Stimulated activated CD4-positive, alpha-beta T cell treated with anti-CD3 and anti-CD28 coated beads, Interleukin-1b, Interleukin-23, amount 100 ng/mL, for 1 hour (primary cell): Measurements from ENCODE around the gene KCNQ4.

ENCODE experiments used
- DNase-seq, 2 donors: peaks; one replicate each; pipeline ENCODE4 v3.0.0-alpha.2; 2020; ENCODE audit warnings: low read depth in 2 of 2

KCNQ4 gene

GRCh38 chr1:40820251-40820797 lies 36.7 kb downstream of the KCNQ4 start:
- no peak for DNase-seq

GRCh38 chr1:40820911-40821693 lies 37.5 kb downstream of the KCNQ4 start:
- no peak for DNase-seq

GRCh38 chr1:40822890-40823289 lies 39.3 kb downstream of the KCNQ4 start:
- DNase-seq = no peak

- DNase-seq = no peak
Measured at GRCh38 chr1:40823345-40823744, 39.8 kb downstream of the KCNQ4 start.

- no peak for DNase-seq
Measured at GRCh38 chr1:40823983-40824382, 40.4 kb downstream of the KCNQ4 start.

- no peak for DNase-seq
Measured at GRCh38 chr1:40824591-40825434, 41.2 kb downstream of the KCNQ4 start.

GRCh38 chr1:40825435-40825788 lies 41.8 kb downstream of the KCNQ4 start:
- no peak for DNase-seq

- DNase-seq = no peak
Measured at GRCh38 chr1:40825996-40826395, 42.4 kb downstream of the KCNQ4 start.

GRCh38 chr1:40829631-40830245 lies 46.2 kb downstream of the KCNQ4 start:
- no peak for DNase-seq

GRCh38 chr1:40830419-40830943 lies 46.9 kb downstream of the KCNQ4 start:
- DNase-seq = no peak

- DNase-seq = no peak
Measured at GRCh38 chr1:40831001-40831732, 47.6 kb downstream of the KCNQ4 start.

GRCh38 chr1:40833979-40834378 lies 50.4 kb downstream of the KCNQ4 start:
- no peak for DNase-seq

- no peak for DNase-seq
Measured at GRCh38 chr1:40834968-40835545, 51.5 kb downstream of the KCNQ4 start.

- DNase-seq = no peak
Measured at GRCh38 chr1:40836283-40836682, 52.7 kb downstream of the KCNQ4 start.

GRCh38 chr1:40837601-40838000 lies 54.0 kb downstream of the KCNQ4 start:
- DNase-seq = no peak

- no peak for DNase-seq
Measured at GRCh38 chr1:40838045-40838979, 54.7 kb downstream of the KCNQ4 start.

GRCh38 chr1:40838980-40839942 lies 55.7 kb downstream of the KCNQ4 start:
- no peak for DNase-seq

- DNase-seq = no peak
Measured at GRCh38 chr1:40839943-40840335, 56.4 kb downstream of the KCNQ4 start.
